Activated naive CD4-positive, alpha-beta T cell treated with anti-CD3 and anti-CD28 coated beads for 36 hours (primary cell): ENCODE results near the gene C10orf90. TPM values are rescaled to one million over a fixed set of nuclear protein-coding genes. Genes with fewer than 3 reads are reported as not detected.

Experiments
- CTCF ChIA-PET: fragments of 350-600 bp; sonication (Branson Sonifier 250); formaldehyde crosslinking; loops from one replicate; lab custom pipeline; 2021; ENCODE audit warnings: antibody characterized with exemption; lab: Charles Lee
- DNase-seq: peaks from one replicate; pipeline ENCODE4 v3.0.0-alpha.2; 2020
- H3K27ac Mint-ChIP-seq: one replicate; pipeline ENCODE4 v1.8.0; 2021; ENCODE audit warnings: mild to moderate bottlenecking, mixed read lengths
- H3K27me3 Mint-ChIP-seq: one replicate; pipeline ENCODE4 v1.8.0; 2021; ENCODE audit warnings: low read depth, mixed read lengths
- H3K36me3 Mint-ChIP-seq: one replicate; pipeline ENCODE4 v1.8.0; 2021; ENCODE audit warnings: low read depth, mixed read lengths
- H3K4me1 Mint-ChIP-seq: one replicate; pipeline ENCODE4 v1.8.0; 2021; ENCODE audit warnings: low read depth, mixed read lengths
- H3K4me3 Mint-ChIP-seq: one replicate; pipeline ENCODE4 v1.8.0; 2021; ENCODE audit warnings: mild to moderate bottlenecking, moderate library complexity, mixed read lengths
- H3K9me3 Mint-ChIP-seq: one replicate; pipeline ENCODE4 v1.8.0; 2021; ENCODE audit warnings: mixed read lengths
- intact Hi-C: fragments of 100-400 bp; cut with micrococcal nuclease; formaldehyde crosslinking; loops from one replicate; pipeline ENCODE4 v1.15.1; 2023
- total RNA-seq, 2 experiments: library from RNA; stranded (reverse); gene quantifications; one replicate each; pipeline ENCODE4 v1.2.3, GENCODE V29; 2021

The C10orf90 gene
- total RNA-seq, 2 experiments from 2014 or later = not detected

DNA sequence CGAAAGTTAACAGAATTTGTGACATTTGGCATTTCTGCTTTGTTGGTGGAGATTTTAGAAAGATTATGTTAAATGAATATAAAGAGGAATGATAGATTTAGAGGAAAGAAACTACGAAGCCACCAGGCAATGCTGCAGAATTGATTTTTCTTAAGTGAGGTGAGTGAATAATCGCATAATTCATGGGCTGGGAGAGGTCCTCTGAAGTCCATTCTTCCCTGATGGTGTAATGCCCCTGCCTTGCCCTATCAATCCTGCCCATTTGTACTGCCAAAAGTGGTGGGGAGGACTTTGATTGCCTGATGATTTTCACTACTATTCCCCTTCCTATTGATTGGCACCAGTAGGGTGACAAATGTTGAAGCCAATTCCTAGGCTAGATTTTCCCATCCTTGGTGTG lies 125.9 kb downstream of the C10orf90 start:
- H3K27me3 Mint-ChIP-seq = no peaks in the 10 kb centered on the region
- intact Hi-C loops = no loop called here
- no peak for DNase-seq
- H3K36me3 Mint-ChIP-seq = no peaks in the 10 kb centered on the region
- no peak overlapping the region for H3K27ac Mint-ChIP-seq
- CTCF ChIA-PET = no interaction called here
- no peak overlapping the region for H3K4me3 Mint-ChIP-seq
- no peaks in the 10 kb centered on the region for H3K4me1 Mint-ChIP-seq
- no peaks in the 10 kb centered on the region for H3K9me3 Mint-ChIP-seq

- no peak overlapping the region for H3K4me3 Mint-ChIP-seq
- H3K36me3 Mint-ChIP-seq = no peaks in the 10 kb centered on the region
- no peak for DNase-seq
- no peaks in the 10 kb centered on the region for H3K4me1 Mint-ChIP-seq
- H3K27me3 Mint-ChIP-seq = no peaks in the 10 kb centered on the region
- CTCF ChIA-PET = no interaction called here
- intact Hi-C loops = no loop called here
- H3K27ac Mint-ChIP-seq = no peak overlapping the region
- H3K9me3 Mint-ChIP-seq = no peaks in the 10 kb centered on the region
These were observed 131.9 kb downstream of the C10orf90 start for GRCh38 chr10:126538439-126539135.

DNA sequence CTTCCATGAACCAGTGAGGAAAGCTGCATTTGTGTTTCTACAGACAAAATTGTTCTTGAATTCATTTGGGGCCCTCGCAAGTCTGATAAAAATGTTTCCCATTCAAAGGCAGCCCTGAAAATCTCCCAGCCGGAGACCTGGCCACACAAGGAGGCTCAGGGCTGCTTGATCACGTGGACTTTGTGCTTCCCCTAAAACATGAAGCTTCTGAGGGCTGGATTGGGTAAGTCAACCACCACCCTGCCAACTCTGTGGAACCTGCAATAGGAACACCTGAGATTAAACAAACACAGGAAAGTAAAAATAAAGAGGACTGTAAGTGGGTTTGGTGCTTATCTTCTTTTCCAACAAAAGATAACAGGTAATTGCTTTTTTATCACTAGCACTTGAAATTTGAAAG lies 133.8 kb downstream of the C10orf90 start:
- intact Hi-C loops = no loop called here
- Mint-ChIP-seq H3K9me3 (no peaks in the 10 kb centered on the region), H3K4me1 (no peaks in the 10 kb centered on the region), H3K27me3 (no peaks in the 10 kb centered on the region), H3K27ac (no peak overlapping the region), H3K36me3 (no peaks in the 10 kb centered on the region), H3K4me3 (no peak overlapping the region)
- DNase-seq = no peak
- CTCF ChIA-PET = interaction anchor here (1.0 kb wide), 1 partner anchor 41 kb away, joined by 3 read pairs; no protein-coding TSS in a partner anchor

DNA sequence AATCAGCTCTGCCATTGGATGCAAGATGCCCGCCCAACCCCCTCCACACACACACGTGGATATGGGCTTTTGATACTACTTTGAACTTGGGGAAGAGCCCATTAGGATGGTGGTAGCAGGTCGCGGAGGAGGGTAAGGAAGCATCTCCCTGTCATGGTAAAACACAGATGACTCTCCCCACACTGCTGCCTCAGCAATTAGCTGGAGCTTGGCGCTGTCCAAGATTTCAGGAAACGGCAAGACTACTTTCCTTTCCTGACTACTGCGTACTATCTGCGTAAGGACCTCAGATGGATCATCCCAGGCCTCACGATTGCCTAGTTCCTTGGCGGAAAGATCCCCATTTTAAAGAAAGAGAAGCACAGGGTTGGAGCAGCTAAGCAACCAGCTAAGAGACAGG lies 134.3 kb downstream of the C10orf90 start:
- intact Hi-C loops = no loop called here
- H3K4me3 Mint-ChIP-seq = no peak overlapping the region
- H3K4me1 Mint-ChIP-seq = no peaks in the 10 kb centered on the region
- CTCF ChIA-PET = interaction anchor here (1.0 kb wide), 1 partner anchor 42 kb away, joined by 3 read pairs; no protein-coding TSS in a partner anchor
- DNase-seq = no peak
- no peak overlapping the region for H3K27ac Mint-ChIP-seq
- H3K36me3 Mint-ChIP-seq = no peaks in the 10 kb centered on the region
- no peaks in the 10 kb centered on the region for H3K9me3 Mint-ChIP-seq
- no peaks in the 10 kb centered on the region for H3K27me3 Mint-ChIP-seq

- intact Hi-C loops = no loop called here
- Mint-ChIP-seq H3K4me3 (no peak overlapping the region), H3K9me3 (no peaks in the 10 kb centered on the region), H3K4me1 (no peaks in the 10 kb centered on the region), H3K27me3 (no peaks in the 10 kb centered on the region), H3K36me3 (no peaks in the 10 kb centered on the region), H3K27ac (no peak overlapping the region)
- CTCF ChIA-PET = no interaction called here
- DNase-seq = no peak
These were observed 136.8 kb downstream of the C10orf90 start for GRCh38 chr10:126533644-126534043.

GRCh38 chr10:126528315-126528835 lies 142.1 kb downstream of the C10orf90 start:
- Mint-ChIP-seq H3K36me3 (no peaks in the 10 kb centered on the region), H3K9me3 (no peaks in the 10 kb centered on the region), H3K4me3 (no peak overlapping the region), H3K27ac (no peak overlapping the region), H3K27me3 (peaks cover 6% of the 10 kb centered on the region), H3K4me1 (no peaks in the 10 kb centered on the region)
- no peak for DNase-seq
- CTCF ChIA-PET = no interaction called here
- intact Hi-C loops = no loop called here

- CTCF ChIA-PET = no interaction called here
- no peak overlapping the region for H3K27ac Mint-ChIP-seq
- peaks cover 6% of the 10 kb centered on the region for H3K27me3 Mint-ChIP-seq
- no peaks in the 10 kb centered on the region for H3K9me3 Mint-ChIP-seq
- H3K4me1 Mint-ChIP-seq = no peaks in the 10 kb centered on the region
- no peak overlapping the region for H3K4me3 Mint-ChIP-seq
- intact Hi-C loops = no loop called here
- no peak for DNase-seq
- H3K36me3 Mint-ChIP-seq = no peaks in the 10 kb centered on the region
These were observed 142.7 kb downstream of the C10orf90 start for GRCh38 chr10:126527645-126528314.

- H3K4me3 Mint-ChIP-seq = no peak overlapping the region
- CTCF ChIA-PET = no interaction called here
- DNase-seq = no peak
- intact Hi-C loops = no loop called here
- H3K27me3 Mint-ChIP-seq = peaks cover 6% of the 10 kb centered on the region
- no peaks in the 10 kb centered on the region for H3K36me3 Mint-ChIP-seq
- no peaks in the 10 kb centered on the region for H3K9me3 Mint-ChIP-seq
- no peaks in the 10 kb centered on the region for H3K4me1 Mint-ChIP-seq
- no peak overlapping the region for H3K27ac Mint-ChIP-seq
These were observed 145.2 kb downstream of the C10orf90 start for GRCh38 chr10:126525326-126525725.

DNA sequence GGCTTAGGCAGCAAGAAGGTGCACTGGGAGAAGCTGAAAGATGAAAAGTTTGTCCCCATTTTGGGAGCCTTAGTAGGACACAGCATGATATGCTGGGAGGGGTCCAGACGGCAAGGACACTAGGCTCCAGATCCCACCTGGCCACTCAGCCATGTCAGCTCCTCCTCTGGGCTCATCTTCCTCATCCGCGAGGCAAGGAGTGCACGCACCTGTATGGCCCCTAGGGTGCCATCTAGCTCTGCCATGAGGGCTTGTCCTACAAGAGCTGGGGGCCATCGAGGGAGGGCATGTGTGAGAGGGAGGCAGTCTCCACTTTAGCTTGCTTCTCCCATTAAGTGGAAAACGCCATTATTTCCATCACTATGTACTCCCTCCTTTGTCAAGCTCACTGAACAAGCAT lies 146.0 kb downstream of the C10orf90 start:
- DNase-seq = no peak
- Mint-ChIP-seq H3K27ac (no peak overlapping the region), H3K4me3 (no peak overlapping the region), H3K27me3 (peaks cover 6% of the 10 kb centered on the region), H3K9me3 (no peaks in the 10 kb centered on the region), H3K4me1 (no peaks in the 10 kb centered on the region), H3K36me3 (no peaks in the 10 kb centered on the region)
- intact Hi-C loops = no loop called here
- CTCF ChIA-PET = no interaction called here

DNA sequence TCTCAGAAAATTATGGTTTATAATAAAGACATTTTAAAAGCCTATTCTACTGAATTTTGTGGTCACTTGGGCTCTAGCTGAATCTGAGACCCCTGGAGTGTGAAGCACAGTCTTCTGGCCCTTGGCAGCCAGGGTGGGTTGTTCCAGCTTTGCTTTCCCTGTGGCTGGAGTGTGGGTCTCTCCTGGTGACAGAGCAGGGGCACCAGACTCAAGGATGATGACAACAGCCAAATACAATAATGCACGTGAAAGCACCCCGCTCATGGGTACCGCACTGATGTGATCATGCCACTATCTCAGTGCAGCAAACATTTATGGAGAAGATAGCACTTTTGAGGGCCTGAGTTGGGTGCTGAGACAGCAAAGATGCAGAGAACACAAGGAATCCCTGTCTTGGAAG lies 147.4 kb downstream of the C10orf90 start:
- CTCF ChIA-PET = no interaction called here
- no peak for DNase-seq
- H3K36me3 Mint-ChIP-seq = no peaks in the 10 kb centered on the region
- H3K27ac Mint-ChIP-seq = no peak overlapping the region
- peaks cover 6% of the 10 kb centered on the region for H3K27me3 Mint-ChIP-seq
- no peaks in the 10 kb centered on the region for H3K4me1 Mint-ChIP-seq
- no peaks in the 10 kb centered on the region for H3K9me3 Mint-ChIP-seq
- intact Hi-C loops = no loop called here
- H3K4me3 Mint-ChIP-seq = no peak overlapping the region

- Mint-ChIP-seq H3K4me1 (no peaks in the 10 kb centered on the region), H3K27me3 (no peaks in the 10 kb centered on the region), H3K36me3 (no peaks in the 10 kb centered on the region), H3K9me3 (no peaks in the 10 kb centered on the region), H3K27ac (no peak overlapping the region), H3K4me3 (no peak overlapping the region)
- intact Hi-C loops = no loop called here
- no peak for DNase-seq
- CTCF ChIA-PET = no interaction called here
These were observed 149.1 kb downstream of the C10orf90 start for GRCh38 chr10:126521399-126521798.

- no peak overlapping the region for H3K4me3 Mint-ChIP-seq
- H3K27ac Mint-ChIP-seq = no peak overlapping the region
- H3K36me3 Mint-ChIP-seq = no peaks in the 10 kb centered on the region
- no peaks in the 10 kb centered on the region for H3K9me3 Mint-ChIP-seq
- H3K4me1 Mint-ChIP-seq = no peaks in the 10 kb centered on the region
- intact Hi-C loops = no loop called here
- no peak for DNase-seq
- H3K27me3 Mint-ChIP-seq = no peaks in the 10 kb centered on the region
- CTCF ChIA-PET = no interaction called here
These were observed 149.7 kb downstream of the C10orf90 start for GRCh38 chr10:126520751-126521317.

- Mint-ChIP-seq H3K36me3 (no peaks in the 10 kb centered on the region), H3K4me1 (no peaks in the 10 kb centered on the region), H3K27me3 (no peaks in the 10 kb centered on the region), H3K4me3 (no peak overlapping the region), H3K9me3 (no peaks in the 10 kb centered on the region), H3K27ac (no peak overlapping the region)
- DNase-seq = no peak
- intact Hi-C loops = no loop called here
- CTCF ChIA-PET = no interaction called here
These were observed 150.5 kb downstream of the C10orf90 start for GRCh38 chr10:126519992-126520391.
